ENCODE measurements around the gene ARHGAP23.

The ARHGAP23 gene

DNA sequence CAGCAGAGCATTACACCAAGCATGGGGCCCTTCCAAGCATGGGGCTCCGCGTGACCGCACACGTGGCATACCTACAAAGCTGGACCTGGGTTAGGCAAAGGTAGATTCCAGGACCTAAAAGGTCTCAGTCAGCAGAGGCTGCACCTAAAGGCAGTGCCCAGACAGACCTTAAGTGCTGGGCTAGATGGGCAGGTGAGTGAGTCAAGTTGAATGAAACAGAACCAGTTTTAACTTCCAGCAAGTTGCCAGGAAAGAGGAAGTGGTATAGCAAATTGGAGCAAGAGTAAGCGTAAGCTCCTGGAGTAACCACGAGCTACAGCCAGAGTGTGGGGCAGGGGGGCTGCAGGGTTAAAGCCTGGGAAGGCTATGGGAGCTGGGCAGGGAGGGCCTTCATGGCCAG is 128.0 kb downstream of the ARHGAP23 start:
- no peak for DNase-seq

- DNase-seq, result no peak
Measured at GRCh38 chr17:38557396-38557795, 129.1 kb downstream of the ARHGAP23 start.

- peak; percentile 98 for DNase-seq
Measured at GRCh38 chr17:38557836-38558727, 129.8 kb downstream of the ARHGAP23 start.

GRCh38 chr17:38558728-38559050 is 130.4 kb downstream of the ARHGAP23 start:
- no peak for DNase-seq

- DNase-seq, result peak; percentile 94
Measured at GRCh38 chr17:38559051-38559879, 131.0 kb downstream of the ARHGAP23 start.

DNA sequence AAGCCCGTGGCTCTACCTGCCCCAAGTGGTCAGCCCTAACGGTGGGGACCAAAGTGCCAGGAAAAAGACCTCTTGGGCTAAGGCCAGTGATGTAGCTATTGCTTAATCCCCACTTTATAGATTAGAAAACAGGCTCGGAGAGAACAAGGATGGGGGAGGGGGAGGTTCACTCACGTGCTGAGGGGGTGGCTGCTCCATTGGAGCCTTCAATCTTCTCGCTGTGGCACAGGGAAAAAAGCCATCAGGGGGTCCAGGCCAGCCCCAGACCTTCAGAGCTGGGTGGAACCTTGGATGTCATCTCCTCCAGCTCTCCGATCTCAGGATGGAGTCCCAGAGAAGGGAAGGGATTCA is 131.6 kb downstream of the ARHGAP23 start:
- DNase-seq, result no peak

GRCh38 chr17:38560503-38561318 is 132.4 kb downstream of the ARHGAP23 start:
- no peak for DNase-seq

- no peak for DNase-seq
Measured at GRCh38 chr17:38561416-38562214, 133.4 kb downstream of the ARHGAP23 start.
